ENCODE results near the gene KDELR1. TPM values are rescaled to one million over a fixed set of nuclear protein-coding genes. Genes with fewer than 3 reads are reported as not detected.

KDELR1 gene
- total and polyA plus RNA-seq, 2 of the 13 experiments (the other 11 are each of a cell fraction or from before 2014, with no cell fraction given), result 134 to 185 TPM

- TF ChIP-seq SETDB1 (CRISPR knock-in tag; IDR thresholded peaks at IDR 0.05; ENCODE audit: borderline replicate concordance), result no peak
- TF ChIP-seq FLYWCH1 (CRISPR knock-in tag; IDR thresholded peaks at IDR 0.05), result no peak
- no peak for TF ChIP-seq ZNF263 (CRISPR knock-in tag; IDR thresholded peaks at IDR 0.05)
- TF ChIP-seq ZNF720 (CRISPR knock-in tag; IDR thresholded peaks at IDR 0.05), result no peak
- TF ChIP-seq MYNN (CRISPR knock-in tag; IDR thresholded peaks at IDR 0.05; ENCODE audit: low read depth), result no peak
- no peak for TF ChIP-seq NR2F6 (IDR thresholded peaks at IDR 0.05)
- no peak for TF ChIP-seq NR2F6 (CRISPR knock-in tag; IDR thresholded peaks at IDR 0.05)
- TF ChIP-seq PBX3 (CRISPR knock-in tag; IDR thresholded peaks at IDR 0.05; ENCODE audit: borderline replicate concordance), result no peak
- no peak for TF ChIP-seq U2AF2 (IDR thresholded peaks at IDR 0.05; ENCODE audit: low read depth, low read length)
- no peak; the same call in 1 of the 2 replicates for TF ChIP-seq ZNF180 (CRISPR knock-in tag; IDR thresholded peaks at IDR 0.05; ENCODE audit: borderline replicate concordance, low read depth)
- no peak for TF ChIP-seq SNRNP70 (IDR thresholded peaks at IDR 0.05; ENCODE audit: low read depth, low read length)
- TF ChIP-seq THAP11 (CRISPR knock-in tag; IDR thresholded peaks at IDR 0.05), result peak; percentile 99
- TF ChIP-seq SPEN (CRISPR knock-in tag; IDR thresholded peaks at IDR 0.05; ENCODE audit: low read depth), result peak; percentile 43; the same call in 1 of the 2 replicates
- no peak for TF ChIP-seq ZNF260 (CRISPR knock-in tag; IDR thresholded peaks at IDR 0.05; ENCODE audit: borderline replicate concordance, low read depth)
- no peak for TF ChIP-seq RARA (CRISPR knock-in tag; IDR thresholded peaks at IDR 0.05)
- no peak for TF ChIP-seq BORCS8-MEF2B (CRISPR knock-in tag; IDR thresholded peaks at IDR 0.05)
- 0 out of 2 replicates have a peak, but pooled peaks have one; percentile 52 for TF ChIP-seq SNAI1 (CRISPR knock-in tag; IDR thresholded peaks at IDR 0.05; ENCODE audit: borderline replicate concordance)
- TF ChIP-seq ZNF296 (CRISPR knock-in tag; conservative IDR thresholded peaks at IDR 0.05), result no peak
- no peak for TF ChIP-seq GMEB1 (CRISPR knock-in tag; IDR thresholded peaks at IDR 0.05; ENCODE audit: borderline replicate concordance)
- TF ChIP-seq POGZ (CRISPR knock-in tag; IDR thresholded peaks at IDR 0.05), result no peak
- TF ChIP-seq RFXANK (CRISPR knock-in tag; IDR thresholded peaks at IDR 0.05), result no peak
- TF ChIP-seq ZNF839 (CRISPR knock-in tag; IDR thresholded peaks at IDR 0.05; ENCODE audit: borderline replicate concordance), result no peak
- TF ChIP-seq SALL1 (CRISPR knock-in tag; IDR thresholded peaks at IDR 0.05), result no peak
- TF ChIP-seq ZNF567 (CRISPR knock-in tag; IDR thresholded peaks at IDR 0.05; ENCODE audit: borderline replicate concordance), result peak; percentile 89; the same call in 1 of the 2 replicates
- no peak for TF ChIP-seq RFX5 (IDR thresholded peaks at IDR 0.05; ENCODE audit: low read depth, low read length)
- no peak for TF ChIP-seq KDM1A (CRISPR knock-in tag; IDR thresholded peaks at IDR 0.05)
Observed at GRCh38 chr19:48362716-48363499, 28.4 kb downstream of the KDELR1 start (continued).

Measured in HepG2 (cell line).